PFSK-1 (cell line): Measurements from ENCODE around the gene IL22.

Source experiments
- FOXP2 ChIP-seq: optimal IDR thresholded peaks from 2 replicates; pipeline ENCODE3; 2011; ENCODE audit warnings: borderline replicate concordance, control low read depth, inconsistent platforms; ENCODE audit not compliant: insufficient read depth; ENCODE audit errors: extremely low read length, extremely low read depth
- POLR2AphosphoS5 ChIP-seq: IDR thresholded peaks from 2 replicates; pipeline ENCODE4 v1.6.1; 2012; ENCODE audit warnings: low read depth, mild to moderate bottlenecking, control low read depth, low read length, moderate library complexity
- SIN3A ChIP-seq: IDR thresholded peaks from 2 replicates; pipeline ENCODE4 v1.6.1; 2012; ENCODE audit warnings: mild to moderate bottlenecking, low read length, moderate library complexity, borderline replicate concordance; ENCODE audit not compliant: insufficient read depth
- TAF1 ChIP-seq: IDR thresholded peaks from 2 replicates; pipeline ENCODE4 v1.6.1; 2012; ENCODE audit warnings: low read length, control low read depth, borderline replicate concordance; ENCODE audit not compliant: insufficient read depth
- TF ChIP-seq, protein P1 (sequence below), 2 experiments: IDR thresholded peaks; 2 replicates each; pipeline versions ENCODE4 v1.6.1 to v1.8.0; 2011 to 2012; ENCODE audit warnings: low read depth in 2 of 2, low read length in 2 of 2, control low read depth in 1 of 2, inconsistent platforms in 1 of 2, mild to moderate bottlenecking in 1 of 2, moderate library complexity in 1 of 2; ENCODE audit not compliant: insufficient read depth in 1 of 2

DNA sequence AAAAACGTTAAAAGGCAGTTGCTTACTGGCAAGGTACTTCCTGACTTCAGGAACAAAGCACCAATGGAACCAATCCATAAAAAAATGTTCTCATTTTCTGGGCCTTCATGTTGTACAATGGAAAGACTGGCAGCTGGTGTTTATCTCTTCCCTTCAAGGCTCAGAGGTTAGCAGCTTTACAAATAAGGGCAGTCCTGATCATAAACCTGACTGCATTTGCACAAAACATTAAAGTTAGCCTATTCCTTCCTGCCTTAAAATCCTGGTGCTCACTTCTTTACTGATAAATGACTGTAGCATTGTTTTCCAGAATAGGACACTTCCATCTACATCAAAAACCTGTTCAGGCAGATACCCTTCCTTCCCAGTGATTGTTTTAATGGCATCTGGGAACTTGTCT is 47.0 kb downstream of the IL22 start:
- TF ChIP-seq FOXP2 (no peak), POLR2AphosphoS5 (no peak), TAF1 (no peak), SIN3A (no peak)
- TF ChIP-seq, protein P1, sequence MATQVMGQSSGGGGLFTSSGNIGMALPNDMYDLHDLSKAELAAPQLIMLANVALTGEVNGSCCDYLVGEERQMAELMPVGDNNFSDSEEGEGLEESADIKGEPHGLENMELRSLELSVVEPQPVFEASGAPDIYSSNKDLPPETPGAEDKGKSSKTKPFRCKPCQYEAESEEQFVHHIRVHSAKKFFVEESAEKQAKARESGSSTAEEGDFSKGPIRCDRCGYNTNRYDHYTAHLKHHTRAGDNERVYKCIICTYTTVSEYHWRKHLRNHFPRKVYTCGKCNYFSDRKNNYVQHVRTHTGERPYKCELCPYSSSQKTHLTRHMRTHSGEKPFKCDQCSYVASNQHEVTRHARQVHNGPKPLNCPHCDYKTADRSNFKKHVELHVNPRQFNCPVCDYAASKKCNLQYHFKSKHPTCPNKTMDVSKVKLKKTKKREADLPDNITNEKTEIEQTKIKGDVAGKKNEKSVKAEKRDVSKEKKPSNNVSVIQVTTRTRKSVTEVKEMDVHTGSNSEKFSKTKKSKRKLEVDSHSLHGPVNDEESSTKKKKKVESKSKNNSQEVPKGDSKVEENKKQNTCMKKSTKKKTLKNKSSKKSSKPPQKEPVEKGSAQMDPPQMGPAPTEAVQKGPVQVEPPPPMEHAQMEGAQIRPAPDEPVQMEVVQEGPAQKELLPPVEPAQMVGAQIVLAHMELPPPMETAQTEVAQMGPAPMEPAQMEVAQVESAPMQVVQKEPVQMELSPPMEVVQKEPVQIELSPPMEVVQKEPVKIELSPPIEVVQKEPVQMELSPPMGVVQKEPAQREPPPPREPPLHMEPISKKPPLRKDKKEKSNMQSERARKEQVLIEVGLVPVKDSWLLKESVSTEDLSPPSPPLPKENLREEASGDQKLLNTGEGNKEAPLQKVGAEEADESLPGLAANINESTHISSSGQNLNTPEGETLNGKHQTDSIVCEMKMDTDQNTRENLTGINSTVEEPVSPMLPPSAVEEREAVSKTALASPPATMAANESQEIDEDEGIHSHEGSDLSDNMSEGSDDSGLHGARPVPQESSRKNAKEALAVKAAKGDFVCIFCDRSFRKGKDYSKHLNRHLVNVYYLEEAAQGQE (IDR thresholded peaks at IDR 0.05; ENCODE audit: insufficient read depth in 1 of 2, low read depth in 2 of 2, low read length in 2 of 2): no peak
